Measurements from ENCODE around the gene GPR146.

Gene GPR146

DNA sequence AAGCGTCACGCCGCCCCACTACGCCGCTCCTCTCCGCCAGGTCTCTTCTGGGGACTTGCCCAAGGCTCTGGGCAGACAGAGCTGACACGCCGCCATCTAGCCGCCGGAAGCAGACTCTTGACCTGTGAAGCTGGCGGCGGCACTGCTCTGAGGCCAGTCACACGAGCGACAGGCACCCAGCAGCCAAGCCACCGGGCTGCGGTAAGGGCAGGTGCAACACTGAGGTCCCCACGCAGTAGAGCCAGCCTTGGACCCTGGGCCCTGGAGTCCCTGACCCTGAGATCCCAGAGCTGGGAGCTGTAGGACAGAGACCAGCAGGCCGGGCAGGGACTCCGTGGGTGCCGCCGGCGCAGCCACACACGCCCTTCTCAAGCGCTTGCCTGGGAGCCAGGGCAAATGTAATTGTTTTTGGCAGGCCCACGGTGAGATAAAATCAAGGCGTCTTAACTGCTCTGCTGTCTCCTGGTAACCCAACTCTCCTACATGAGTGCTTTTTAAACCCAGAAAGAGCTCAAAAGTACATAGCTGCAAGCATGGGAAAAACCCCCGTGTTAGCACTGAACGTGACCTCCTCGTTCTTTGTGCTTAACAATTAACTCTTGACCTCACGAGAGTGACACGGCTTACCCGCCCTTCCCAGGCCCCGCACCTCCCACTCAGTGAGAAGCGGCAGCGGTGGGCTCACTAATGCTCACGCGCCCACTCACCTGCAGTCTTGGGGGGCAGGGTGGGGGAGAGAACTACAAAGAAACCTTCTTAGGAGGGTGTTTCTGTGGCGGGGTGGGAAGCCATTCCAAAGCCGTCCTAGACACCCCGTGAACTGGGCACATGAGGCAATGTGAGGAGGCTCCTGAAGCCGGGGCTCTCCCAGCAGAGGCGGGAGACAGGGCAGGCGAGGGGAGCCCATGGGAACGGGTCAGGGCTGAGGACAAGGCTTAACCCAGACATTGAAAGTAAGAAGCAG, 52.1 kb downstream of the GPR146 start:
- TF ChIP-seq, protein P1, sequence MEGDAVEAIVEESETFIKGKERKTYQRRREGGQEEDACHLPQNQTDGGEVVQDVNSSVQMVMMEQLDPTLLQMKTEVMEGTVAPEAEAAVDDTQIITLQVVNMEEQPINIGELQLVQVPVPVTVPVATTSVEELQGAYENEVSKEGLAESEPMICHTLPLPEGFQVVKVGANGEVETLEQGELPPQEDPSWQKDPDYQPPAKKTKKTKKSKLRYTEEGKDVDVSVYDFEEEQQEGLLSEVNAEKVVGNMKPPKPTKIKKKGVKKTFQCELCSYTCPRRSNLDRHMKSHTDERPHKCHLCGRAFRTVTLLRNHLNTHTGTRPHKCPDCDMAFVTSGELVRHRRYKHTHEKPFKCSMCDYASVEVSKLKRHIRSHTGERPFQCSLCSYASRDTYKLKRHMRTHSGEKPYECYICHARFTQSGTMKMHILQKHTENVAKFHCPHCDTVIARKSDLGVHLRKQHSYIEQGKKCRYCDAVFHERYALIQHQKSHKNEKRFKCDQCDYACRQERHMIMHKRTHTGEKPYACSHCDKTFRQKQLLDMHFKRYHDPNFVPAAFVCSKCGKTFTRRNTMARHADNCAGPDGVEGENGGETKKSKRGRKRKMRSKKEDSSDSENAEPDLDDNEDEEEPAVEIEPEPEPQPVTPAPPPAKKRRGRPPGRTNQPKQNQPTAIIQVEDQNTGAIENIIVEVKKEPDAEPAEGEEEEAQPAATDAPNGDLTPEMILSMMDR (IDR thresholded peaks at IDR 0.05; ENCODE audit: unreplicated experiment in 3 of 3), result no peak
- Mint-ChIP-seq H3K27ac (peak overlapping the region; percentile 57 to 97 (median 92)), H3K4me1 (peaks cover 69% of the 10 kb centered on the region), H3K36me3 (ENCODE audit: low read depth) (peaks cover 28% of the 10 kb centered on the region), H3K9me3 (no peaks in the 10 kb centered on the region), H3K4me3 (peak overlapping the region in 2 of 3 experiments; percentile 30 to 32), H3K27me3 (ENCODE audit: low read depth) (no peaks in the 10 kb centered on the region)

DNA sequence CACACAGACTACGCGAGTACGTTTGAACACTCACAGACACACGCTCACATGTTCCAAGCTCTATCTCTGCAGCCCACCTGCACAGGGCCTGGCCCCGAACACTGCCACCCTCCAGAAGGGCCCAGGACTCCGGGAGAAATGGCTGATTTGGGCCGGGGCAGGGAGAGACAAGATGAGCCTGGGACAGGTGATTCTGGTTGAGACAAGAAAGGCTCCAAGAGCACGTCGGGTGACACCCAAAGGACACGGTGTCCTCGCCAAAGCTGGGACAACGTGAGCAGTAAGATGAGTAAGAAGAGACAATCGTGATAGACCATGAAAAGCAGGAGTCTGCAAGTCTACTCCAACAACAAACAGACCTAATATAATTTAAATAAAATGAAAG, 52.8 kb downstream of the GPR146 start:
- H3K27me3 Mint-ChIP-seq (ENCODE audit: low read depth), result no peaks in the 10 kb centered on the region
- TF ChIP-seq, protein P1 (IDR thresholded peaks at IDR 0.05; ENCODE audit: unreplicated experiment in 3 of 3), result no peak
- H3K9me3 Mint-ChIP-seq, result no peaks in the 10 kb centered on the region
- H3K27ac Mint-ChIP-seq, result peak overlapping the region; percentile 57 to 97 (median 92)
- peak overlapping the region in 1 of 3 experiments; percentile 8 for H3K4me3 Mint-ChIP-seq
- peaks cover 24% of the 10 kb centered on the region for H3K36me3 Mint-ChIP-seq (ENCODE audit: low read depth)
- peaks cover 69% of the 10 kb centered on the region for H3K4me1 Mint-ChIP-seq

- TF ChIP-seq, protein P1 (IDR thresholded peaks at IDR 0.05; ENCODE audit: unreplicated experiment in 3 of 3), result no peak
- peaks cover 64% of the 10 kb centered on the region for H3K4me1 Mint-ChIP-seq
- H3K9me3 Mint-ChIP-seq, result no peaks in the 10 kb centered on the region
- H3K4me3 Mint-ChIP-seq, result no peak overlapping the region
- H3K27ac Mint-ChIP-seq, result no peak overlapping the region
- H3K27me3 Mint-ChIP-seq (ENCODE audit: low read depth), result peaks cover 4% of the 10 kb centered on the region
- peaks cover 19% of the 10 kb centered on the region for H3K36me3 Mint-ChIP-seq (ENCODE audit: low read depth)
Observed at GRCh38 chr7:1098243-1099153, 54.2 kb downstream of the GPR146 start.

DNA sequence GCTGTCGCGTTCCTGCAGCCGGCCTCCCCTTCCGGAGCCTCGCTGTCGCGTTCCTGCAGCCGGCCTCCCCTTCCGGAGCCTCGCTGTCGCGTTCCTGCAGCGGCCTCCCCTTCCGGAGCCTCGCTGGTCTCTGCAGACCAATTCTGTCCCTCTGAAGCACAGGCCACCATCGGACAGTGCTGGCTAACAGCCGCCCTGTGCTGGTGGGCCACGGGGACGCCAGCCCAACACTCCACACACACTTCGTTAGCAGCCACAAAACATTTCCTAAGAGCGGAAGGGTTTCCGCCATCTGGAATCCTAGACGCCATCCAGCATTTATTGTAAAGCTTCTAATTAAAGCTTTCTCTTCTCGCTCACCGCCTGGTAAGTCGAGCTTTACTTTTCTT, 54.8 kb downstream of the GPR146 start:
- peak overlapping the region in 2 of 3 experiments; percentile 9 to 65 for H3K27ac Mint-ChIP-seq
- H3K4me3 Mint-ChIP-seq, result no peak overlapping the region
- TF ChIP-seq, protein P1 (IDR thresholded peaks at IDR 0.05; ENCODE audit: unreplicated experiment in 3 of 3), result no peak
- H3K27me3 Mint-ChIP-seq (ENCODE audit: low read depth), result peaks cover 4% of the 10 kb centered on the region
- peaks cover 19% of the 10 kb centered on the region for H3K36me3 Mint-ChIP-seq (ENCODE audit: low read depth)
- peaks cover 62% of the 10 kb centered on the region for H3K4me1 Mint-ChIP-seq
- H3K9me3 Mint-ChIP-seq, result no peaks in the 10 kb centered on the region

GRCh38 chr7:1099637-1100036, 55.3 kb downstream of the GPR146 start:
- H3K27ac Mint-ChIP-seq, result peak overlapping the region in 2 of 3 experiments; percentile 9 to 65
- H3K4me1 Mint-ChIP-seq, result peaks cover 62% of the 10 kb centered on the region
- no peak overlapping the region for H3K4me3 Mint-ChIP-seq
- peaks cover 19% of the 10 kb centered on the region for H3K36me3 Mint-ChIP-seq (ENCODE audit: low read depth)
- peaks cover 4% of the 10 kb centered on the region for H3K27me3 Mint-ChIP-seq (ENCODE audit: low read depth)
- no peaks in the 10 kb centered on the region for H3K9me3 Mint-ChIP-seq
- TF ChIP-seq, protein P1 (IDR thresholded peaks at IDR 0.05; ENCODE audit: unreplicated experiment in 3 of 3), result no peak
